ENCODE results near the gene RPRD1A. TPM values are rescaled to one million over a fixed set of nuclear protein-coding genes. Genes with fewer than 3 reads are reported as not detected.
"Not testable (repeated sequence)": the region's sequence is repeated elsewhere in the genome, so short reads cannot be mapped to it uniquely, and the experiment has no call there.

The RPRD1A gene
- total RNA-seq, 2 experiments from 2014 or later = 25.9 to 29.6 TPM

DNA sequence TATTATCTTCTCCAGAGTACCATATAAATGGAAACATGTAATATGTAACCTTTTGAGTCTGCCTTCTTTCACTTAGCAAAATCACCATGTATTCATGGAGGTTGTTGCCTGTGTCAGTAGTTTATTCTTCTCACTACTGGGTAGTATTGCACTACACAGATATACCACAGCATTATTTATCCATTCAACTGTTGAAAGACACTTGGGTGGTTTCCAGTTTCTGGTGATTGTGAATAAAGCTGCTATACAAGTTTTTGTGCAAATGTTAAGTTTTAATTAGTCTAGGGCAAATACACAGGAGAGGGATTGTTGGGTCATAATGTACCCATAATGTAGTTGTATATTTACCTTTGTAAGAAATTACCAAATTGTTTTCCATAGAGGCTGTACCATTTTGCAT, 29.6 kb upstream of the RPRD1A start:
- CTCF ChIA-PET = interaction anchor here (3.0 to 6.8 kb wide), 2 partner anchors 79 to 187 kb away, joined by 36 to 133 read pairs; no protein-coding TSS in a partner anchor
- Mint-ChIP-seq H3K27me3 (peaks cover 2% of the 10 kb centered on the region), H3K4me3 (no peak overlapping the region), H3K9me3 (no peaks in the 10 kb centered on the region), H3K4me1 (ENCODE audit: low read depth) (peaks cover 12% of the 10 kb centered on the region), H3K27ac (no peak overlapping the region), H3K36me3 (no peaks in the 10 kb centered on the region)
- POLR2A ChIA-PET = no interaction called here
- no peak for DNase-seq
- intact Hi-C loops (cut with micrococcal nuclease) = loop anchor here (1.0 to 5.0 kb wide), 4 partner anchors 80 to 710 kb away; no protein-coding TSS in a partner anchor

DNA sequence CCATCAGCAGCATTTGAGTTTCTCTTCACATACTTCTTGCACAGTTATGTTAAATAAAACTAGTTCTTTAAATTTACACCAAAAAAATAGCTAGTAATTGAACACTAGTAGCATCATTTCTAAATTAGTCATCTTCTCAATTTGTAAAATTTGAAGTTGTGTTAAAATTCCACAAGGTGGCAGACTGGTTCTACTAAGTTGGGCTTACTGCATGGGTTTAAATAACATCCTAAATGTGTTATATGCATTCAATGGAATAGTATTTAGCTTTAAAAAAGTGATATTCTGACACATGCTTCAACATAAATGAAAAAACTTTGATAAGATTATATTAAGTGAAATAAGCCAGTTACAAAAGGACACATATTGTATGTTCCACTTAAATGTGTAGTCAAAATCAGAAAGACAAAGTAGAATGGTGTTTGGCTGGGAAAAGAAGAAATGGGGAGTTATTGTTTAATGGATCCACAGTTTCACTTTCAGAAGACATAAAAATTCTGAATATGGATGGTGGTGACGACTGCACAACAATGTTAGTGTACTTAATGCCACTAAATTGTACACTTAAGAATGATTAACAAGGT, 28.7 kb upstream of the RPRD1A start:
- intact Hi-C loops (cut with micrococcal nuclease) = loop anchor here (1.0 to 5.0 kb wide), 4 partner anchors 79 to 711 kb away; no protein-coding TSS in a partner anchor
- POLR2A ChIA-PET = no interaction called here
- Mint-ChIP-seq H3K9me3 (no peaks in the 10 kb centered on the region), H3K27me3 (peaks cover 2% of the 10 kb centered on the region), H3K4me3 (no peak overlapping the region), H3K27ac (no peak overlapping the region), H3K36me3 (no peaks in the 10 kb centered on the region), H3K4me1 (ENCODE audit: low read depth) (peaks cover 12% of the 10 kb centered on the region)
- no peak for DNase-seq
- CTCF ChIA-PET = interaction anchor here (0.5 to 6.8 kb wide), 30 partner anchors 10 to 598 kb away, joined by 3 to 133 read pairs (median 3); partner anchors contain the start of gene INO80C

DNA sequence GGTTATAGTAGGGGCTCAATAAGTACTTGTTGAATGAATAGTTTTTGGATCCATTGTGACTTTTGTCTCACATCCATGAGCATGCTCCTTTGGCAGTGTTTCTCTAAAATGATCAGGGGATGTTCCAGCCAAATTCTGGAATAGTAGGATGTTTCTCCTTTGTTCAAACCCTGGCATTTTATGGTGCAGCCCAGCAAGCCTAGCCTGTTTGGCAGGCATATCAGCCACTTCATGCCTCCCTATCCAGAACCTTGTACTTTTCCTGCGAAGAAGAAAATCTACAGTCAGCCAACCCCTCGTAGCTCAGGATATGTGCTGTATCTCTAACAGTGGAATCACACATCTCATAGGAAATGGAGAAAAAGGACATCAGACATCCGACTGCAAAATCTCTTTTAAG, 27.1 kb upstream of the RPRD1A start:
- Mint-ChIP-seq H3K27ac (no peak overlapping the region), H3K9me3 (no peaks in the 10 kb centered on the region), H3K36me3 (no peaks in the 10 kb centered on the region), H3K4me1 (ENCODE audit: low read depth) (peaks cover 12% of the 10 kb centered on the region), H3K4me3 (no peak overlapping the region), H3K27me3 (peaks cover 2% of the 10 kb centered on the region)
- intact Hi-C loops (cut with micrococcal nuclease) = no loop called here
- no peak for DNase-seq
- ChIA-PET CTCF (interaction anchor here (2.0 to 6.8 kb wide), 2 partner anchors 21 to 190 kb away, joined by 5 to 133 read pairs; no protein-coding TSS in a partner anchor), POLR2A (no interaction called here)

DNA sequence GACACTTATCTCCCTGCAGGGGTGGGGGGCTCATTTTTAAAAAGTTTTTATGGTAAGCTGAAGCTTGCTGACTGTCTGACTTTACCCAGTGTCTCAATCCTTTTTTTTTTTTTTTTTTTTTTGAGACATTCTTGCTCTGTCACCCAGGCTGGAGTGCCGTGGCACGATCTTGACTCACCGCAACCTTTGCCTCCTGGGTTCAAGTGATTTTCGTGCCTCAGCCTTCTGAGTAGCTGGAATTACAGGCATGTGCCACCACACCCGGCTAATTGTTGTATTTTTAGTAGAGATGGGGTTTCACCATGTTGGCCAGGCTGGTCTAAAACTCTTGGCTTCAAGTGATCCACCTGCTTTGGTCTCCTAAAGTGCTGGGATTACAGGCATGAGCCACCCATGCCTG, 24.8 kb upstream of the RPRD1A start:
- H3K9me3 Mint-ChIP-seq; intact Hi-C loops (cut with micrococcal nuclease); H3K4me3 Mint-ChIP-seq; H3K27ac Mint-ChIP-seq; H3K36me3 Mint-ChIP-seq; POLR2A ChIA-PET; DNase-seq; H3K27me3 Mint-ChIP-seq: not testable (repeated sequence)
- CTCF ChIA-PET = interaction anchor here (1.1 kb wide), 1 partner anchor 74 kb away, joined by 3 read pairs; no protein-coding TSS in a partner anchor
- H3K4me1 Mint-ChIP-seq (ENCODE audit: low read depth) = peaks cover 12% of the 10 kb centered on the region

DNA sequence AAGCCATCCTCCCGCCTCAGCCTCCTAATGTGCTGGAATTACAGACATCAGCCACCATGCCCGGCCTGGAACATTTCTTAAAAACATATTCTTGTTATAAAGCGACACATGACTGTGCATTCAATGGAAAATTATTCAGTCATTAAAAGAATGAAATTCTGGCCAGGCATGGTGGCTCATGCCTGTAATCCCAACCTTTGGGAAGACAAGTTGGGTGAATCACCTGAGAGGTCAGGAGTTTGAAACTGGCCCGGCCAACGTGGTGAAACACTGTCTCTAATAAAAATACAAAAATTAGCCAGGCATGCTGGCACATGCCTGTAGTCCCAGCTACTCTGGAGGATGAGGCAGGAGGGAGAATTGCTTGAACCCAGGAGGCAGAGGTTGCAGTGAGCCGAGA, 21.6 kb upstream of the RPRD1A start:
- intact Hi-C loops (cut with micrococcal nuclease) = no loop called here
- CTCF ChIA-PET = no interaction called here
- Mint-ChIP-seq H3K4me3 (no peak overlapping the region), H3K27ac (no peak overlapping the region), H3K4me1 (ENCODE audit: low read depth) (peaks cover 12% of the 10 kb centered on the region), H3K9me3 (no peaks in the 10 kb centered on the region), H3K36me3 (no peaks in the 10 kb centered on the region), H3K27me3 (no peaks in the 10 kb centered on the region)
- no peak for DNase-seq
- POLR2A ChIA-PET = no interaction called here

DNA sequence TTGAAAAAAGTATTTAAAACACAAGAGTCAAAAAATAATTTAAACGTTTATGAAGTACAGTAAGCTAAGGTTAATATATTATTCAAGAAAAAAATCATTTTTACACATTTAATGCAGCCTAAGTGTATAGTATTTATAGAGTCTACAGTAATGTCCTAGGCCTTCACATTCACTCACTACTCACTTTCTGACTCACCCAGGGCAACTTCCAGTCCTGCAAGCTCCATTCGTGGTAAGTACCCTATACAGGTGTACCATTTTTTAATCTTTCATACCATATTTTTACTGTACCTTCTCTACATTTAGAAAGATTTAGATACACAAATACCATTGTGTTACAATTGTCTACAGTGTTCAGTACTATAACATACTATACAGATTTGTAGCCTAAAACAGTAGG, 20.9 kb upstream of the RPRD1A start:
- no peaks in the 10 kb centered on the region for H3K36me3 Mint-ChIP-seq
- no peaks in the 10 kb centered on the region for H3K9me3 Mint-ChIP-seq
- no peak overlapping the region for H3K27ac Mint-ChIP-seq
- DNase-seq = no peak
- H3K27me3 Mint-ChIP-seq = no peaks in the 10 kb centered on the region
- H3K4me1 Mint-ChIP-seq (ENCODE audit: low read depth) = peaks cover 11% of the 10 kb centered on the region
- intact Hi-C loops (cut with micrococcal nuclease) = no loop called here
- H3K4me3 Mint-ChIP-seq = no peak overlapping the region
- CTCF ChIA-PET = interaction anchor here (1.1 kb wide), 1 partner anchor 22 kb away, joined by 3 read pairs; no protein-coding TSS in a partner anchor
- POLR2A ChIA-PET = no interaction called here

DNA sequence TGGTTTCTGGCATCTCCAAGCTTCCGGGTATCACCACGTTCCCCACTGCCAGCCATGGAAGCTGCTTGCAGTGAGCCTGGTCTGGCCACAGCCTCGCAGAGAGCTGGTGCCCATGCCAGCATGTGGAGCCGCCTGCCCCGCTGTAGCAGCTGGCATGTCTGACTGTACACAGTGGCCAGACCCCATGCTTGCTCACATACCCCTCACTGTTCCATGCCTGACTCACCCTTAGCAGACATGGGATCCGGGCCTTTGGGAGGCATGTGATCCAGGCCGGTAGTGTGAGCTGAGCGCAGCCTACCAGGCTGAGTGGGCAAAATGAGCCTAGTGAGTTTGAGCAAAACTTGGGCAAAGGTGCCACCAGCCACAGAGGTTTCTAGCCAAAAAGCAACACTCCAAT, 18.8 kb upstream of the RPRD1A start:
- H3K4me1 Mint-ChIP-seq (ENCODE audit: low read depth) = peaks cover 2% of the 10 kb centered on the region
- POLR2A ChIA-PET = no interaction called here
- no peak for DNase-seq
- H3K27ac Mint-ChIP-seq = no peak overlapping the region
- H3K36me3 Mint-ChIP-seq = peaks cover 1% of the 10 kb centered on the region
- peaks cover 5% of the 10 kb centered on the region for H3K9me3 Mint-ChIP-seq
- intact Hi-C loops (cut with micrococcal nuclease) = no loop called here
- CTCF ChIA-PET = interaction anchor here (1.4 to 2.9 kb wide), 3 partner anchors 9 to 198 kb away, joined by 3 to 10 read pairs (median 4); no protein-coding TSS in a partner anchor
- H3K4me3 Mint-ChIP-seq = no peak overlapping the region
- no peaks in the 10 kb centered on the region for H3K27me3 Mint-ChIP-seq

DNA sequence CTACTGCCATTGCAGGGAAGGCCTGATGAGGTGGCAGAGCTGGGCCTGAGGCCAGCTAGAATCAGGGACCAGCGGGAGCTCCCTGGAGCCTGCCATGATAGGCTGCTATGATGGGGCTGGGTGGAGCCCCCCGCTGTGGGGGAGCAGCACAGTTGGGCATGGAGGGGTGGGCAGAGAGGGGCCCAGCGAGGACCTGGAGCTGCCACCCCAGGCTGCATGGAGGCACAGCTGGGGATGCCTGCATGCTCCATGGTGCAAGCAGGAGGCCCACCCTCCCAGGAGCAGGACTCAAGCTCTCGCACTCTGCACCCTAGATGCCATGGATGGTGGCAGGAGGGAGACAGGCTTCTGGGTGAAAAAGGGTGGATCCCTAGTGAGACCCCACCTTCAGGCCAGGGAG, 17.8 kb upstream of the RPRD1A start:
- no peak for DNase-seq
- CTCF ChIA-PET = interaction anchor here (0.8 to 2.9 kb wide), 3 partner anchors 10 to 199 kb away, joined by 3 to 10 read pairs (median 4); no protein-coding TSS in a partner anchor
- POLR2A ChIA-PET = no interaction called here
- no peak overlapping the region for H3K27ac Mint-ChIP-seq
- peaks cover 8% of the 10 kb centered on the region for H3K36me3 Mint-ChIP-seq
- no peak overlapping the region for H3K4me3 Mint-ChIP-seq
- intact Hi-C loops (cut with micrococcal nuclease) = no loop called here
- no peaks in the 10 kb centered on the region for H3K27me3 Mint-ChIP-seq
- H3K9me3 Mint-ChIP-seq = peaks cover 15% of the 10 kb centered on the region
- H3K4me1 Mint-ChIP-seq (ENCODE audit: low read depth) = peaks cover 2% of the 10 kb centered on the region

DNA sequence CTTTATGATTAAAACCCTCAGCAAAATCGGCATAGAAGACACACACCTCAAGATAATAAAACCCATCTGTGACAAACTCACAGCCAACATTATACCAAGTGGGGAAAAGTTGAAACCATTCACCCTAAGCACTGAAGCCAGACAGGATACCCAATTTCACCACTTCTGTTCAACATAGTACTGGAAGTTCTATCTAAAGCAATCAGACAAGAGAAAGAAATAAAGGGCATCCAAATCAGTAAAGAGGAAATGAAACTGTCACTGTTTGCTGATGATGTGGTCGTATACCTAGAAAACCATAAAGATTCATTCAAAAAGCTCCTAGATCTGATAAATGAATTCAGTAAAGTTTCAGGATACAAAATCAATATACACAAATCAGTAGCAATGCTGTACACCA, 16.4 kb upstream of the RPRD1A start:
- ChIA-PET POLR2A (no interaction called here), CTCF (no interaction called here)
- peaks cover 8% of the 10 kb centered on the region for H3K36me3 Mint-ChIP-seq
- H3K4me3 Mint-ChIP-seq = no peak overlapping the region
- peaks cover 19% of the 10 kb centered on the region for H3K9me3 Mint-ChIP-seq
- no peak for DNase-seq
- H3K27ac Mint-ChIP-seq = no peak overlapping the region
- intact Hi-C loops (cut with micrococcal nuclease) = no loop called here
- H3K27me3 Mint-ChIP-seq = peaks cover 7% of the 10 kb centered on the region
- peaks cover 2% of the 10 kb centered on the region for H3K4me1 Mint-ChIP-seq (ENCODE audit: low read depth)

DNA sequence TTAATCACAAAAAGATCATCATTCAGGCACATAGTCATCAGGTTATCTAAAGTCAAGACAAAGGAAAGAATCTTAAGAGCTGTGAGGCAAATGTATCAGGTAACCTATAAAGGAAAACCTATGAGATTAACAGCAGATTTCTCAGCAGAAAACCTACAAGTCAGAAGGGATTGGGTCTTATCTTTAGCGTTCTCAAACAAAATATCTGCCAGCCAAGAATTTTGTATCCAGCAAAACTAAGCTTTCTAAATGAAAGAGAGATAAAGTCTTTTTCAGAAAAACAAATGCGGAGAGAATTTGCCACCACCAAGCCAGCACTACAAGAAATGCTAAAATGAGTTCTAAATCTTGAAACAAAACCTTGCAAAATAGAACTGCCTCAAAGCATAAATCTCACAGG, 13.8 kb upstream of the RPRD1A start:
- H3K27ac Mint-ChIP-seq; POLR2A ChIA-PET; H3K4me1 Mint-ChIP-seq (ENCODE audit: low read depth); CTCF ChIA-PET; H3K27me3 Mint-ChIP-seq; H3K4me3 Mint-ChIP-seq; intact Hi-C loops (cut with micrococcal nuclease); DNase-seq; H3K36me3 Mint-ChIP-seq: not testable (repeated sequence)
- peaks cover 19% of the 10 kb centered on the region for H3K9me3 Mint-ChIP-seq

DNA sequence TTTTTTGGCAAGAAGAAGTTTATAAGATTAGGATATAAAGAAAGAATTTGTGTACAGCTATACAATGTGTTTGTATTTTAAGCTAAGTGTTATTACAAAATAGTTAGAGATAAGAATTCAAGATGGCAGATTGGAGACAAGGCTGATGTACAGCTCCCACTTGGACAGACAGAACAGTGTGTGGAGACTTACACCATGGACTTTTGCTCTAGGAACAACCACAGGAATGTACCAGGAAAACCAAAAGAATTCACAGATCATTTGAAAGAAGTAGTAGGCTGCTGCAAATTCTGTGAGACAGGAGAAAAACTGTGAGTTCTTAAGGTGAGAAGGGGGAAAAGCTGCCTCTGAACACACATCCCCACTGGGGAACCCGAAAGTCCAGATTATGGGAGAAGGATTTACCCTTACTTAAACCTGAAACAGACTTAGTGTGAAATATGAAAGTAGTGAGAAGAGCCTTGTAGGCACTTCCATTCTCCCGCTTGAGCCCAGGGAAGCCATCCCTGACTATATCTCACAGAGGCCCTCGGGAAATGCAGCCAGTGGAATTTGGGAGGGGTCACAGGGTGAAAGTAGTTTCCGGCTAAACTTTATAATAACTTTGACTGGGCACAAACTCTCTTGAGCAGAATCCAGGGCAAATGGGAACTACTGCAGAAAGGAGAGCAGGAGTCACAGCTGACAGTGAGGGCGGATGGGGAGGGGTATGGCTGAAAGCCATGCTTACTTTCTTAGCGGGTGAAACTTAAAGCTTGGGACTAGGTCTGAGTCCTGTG, 11.6 kb upstream of the RPRD1A start:
- H3K9me3 Mint-ChIP-seq = peaks cover 19% of the 10 kb centered on the region
- ChIA-PET CTCF (no interaction called here), POLR2A (no interaction called here)
- peaks cover 10% of the 10 kb centered on the region for H3K27me3 Mint-ChIP-seq
- no peak overlapping the region for H3K27ac Mint-ChIP-seq
- H3K4me1 Mint-ChIP-seq (ENCODE audit: low read depth) = peaks cover 2% of the 10 kb centered on the region
- H3K4me3 Mint-ChIP-seq = no peak overlapping the region
- no peak for DNase-seq
- peaks cover 8% of the 10 kb centered on the region for H3K36me3 Mint-ChIP-seq
- intact Hi-C loops (cut with micrococcal nuclease) = no loop called here

DNA sequence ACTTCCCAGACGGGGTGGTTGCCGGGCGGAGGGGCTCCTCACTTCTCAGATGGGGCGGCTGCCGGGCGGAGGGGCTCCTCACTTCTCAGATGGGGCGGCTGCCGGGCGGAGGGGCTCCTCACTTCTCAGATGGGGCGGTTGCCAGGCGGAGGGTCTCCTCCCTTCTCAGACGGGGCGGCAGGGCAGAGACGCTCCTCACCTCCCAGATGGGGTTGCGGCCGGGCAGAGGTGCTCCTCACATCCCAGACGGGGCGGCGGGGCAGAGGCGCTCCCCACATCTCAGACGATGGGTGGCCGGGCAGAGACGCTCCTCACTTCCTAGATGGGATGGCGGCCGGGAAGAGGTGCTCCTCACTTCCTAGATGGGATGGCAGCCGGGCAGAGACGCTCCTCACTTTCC, 10.4 kb upstream of the RPRD1A start:
- Mint-ChIP-seq H3K9me3 (peaks cover 19% of the 10 kb centered on the region), H3K27me3 (peaks cover 13% of the 10 kb centered on the region)
- H3K4me3 Mint-ChIP-seq; intact Hi-C loops (cut with micrococcal nuclease); CTCF ChIA-PET; H3K36me3 Mint-ChIP-seq; H3K27ac Mint-ChIP-seq; H3K4me1 Mint-ChIP-seq (ENCODE audit: low read depth); DNase-seq; POLR2A ChIA-PET: not testable (repeated sequence)
